Small intestine (tissue), 7 donors: ENCODE measurements around the gene GPR26. TPM values are rescaled to one million over a fixed set of nuclear protein-coding genes. Genes with fewer than 3 reads are reported as not detected.
"Not testable (repeated sequence)": the region's sequence is repeated elsewhere in the genome, so short reads cannot be mapped to it uniquely, and the experiment has no call there.

Experiments used
- DNase-seq, 2 donors: peaks; one replicate each; pipeline versions ENCODE4 v3.0.0 to v3.0.0-alpha.2; 2013
- FAIRE-seq: peaks from 2 replicates; lab custom pipeline; 2012; peaks lifted over from hg19 to GRCh38; lab: Jason Lieb, UNC
- H3K27ac ChIP-seq, 3 donors: one replicate each; pipeline ENCODE4 v1.5.1; 2013; ENCODE audit warnings: low read length in 2 of 3, mild to moderate bottlenecking in 2 of 3, control low read depth in 1 of 3, inconsistent platforms in 1 of 3, low read depth in 1 of 3, moderate library complexity in 1 of 3
- H3K27me3 ChIP-seq, 3 donors: one replicate each; pipeline ENCODE4 v1.6.1; 2013; ENCODE audit warnings: low read length in 3 of 3, inconsistent platforms in 1 of 3; ENCODE audit not compliant: control insufficient read depth in 3 of 3, insufficient read depth in 3 of 3
- H3K36me3 ChIP-seq, 3 donors: one replicate each; pipeline ENCODE4 v1.6.1; 2013; ENCODE audit warnings: low read length in 3 of 3, inconsistent platforms in 1 of 3, low read depth in 1 of 3, mild to moderate bottlenecking in 1 of 3, moderate library complexity in 1 of 3; ENCODE audit not compliant: control insufficient read depth in 3 of 3, insufficient read depth in 2 of 3
- H3K4me1 ChIP-seq, 3 donors: one replicate each; pipeline ENCODE4 v1.6.1; 2013; ENCODE audit warnings: low read length in 2 of 3, inconsistent platforms in 1 of 3, low read depth in 1 of 3, mild to moderate bottlenecking in 1 of 3, moderate library complexity in 1 of 3; ENCODE audit not compliant: control insufficient read depth in 3 of 3, insufficient read depth in 2 of 3
- H3K4me3 ChIP-seq, 3 donors: one replicate each; pipeline ENCODE4 v1.5.1; 2013; ENCODE audit warnings: low read length in 3 of 3, control low read depth in 1 of 3, inconsistent platforms in 1 of 3, low read depth in 1 of 3, mild to moderate bottlenecking in 1 of 3, moderate library complexity in 1 of 3
- H3K9me3 ChIP-seq, 2 donors: one replicate each; pipeline ENCODE4 v1.6.1; 2013; ENCODE audit warnings: low read depth in 1 of 2, low read length in 1 of 2; ENCODE audit not compliant: control insufficient read depth in 2 of 2, insufficient read depth in 1 of 2
- WGBS, 3 donors: extraction: QIAGEN DNeasy Blood & Tissue Kit; methylation state at CpG; one replicate each; pipeline ENCODE4 v1.1.7; 2013; 5-methylcytosine and 5-hydroxymethylcytosine counted together
- polyA plus RNA-seq, 4 donors: library from polyadenylated mRNA; stranded (reverse) in 3 of 4; unstranded in 1 of 4; fragments of 200-250 nt in 3 of 4; fragments of 120-200 nt in 1 of 4; gene quantifications; one replicate each; pipeline versions ENCODE4 v1.2.1 to v1.2.3, GENCODE V29; 2013
- donor health status: healthy with polysubstance abuse.
- donor health status: control.
- donor health status: control.
- donor health status: Bipolar disorder and iron deficiency.
- donor health status: healthy.

GPR26 gene
- polyA plus RNA-seq, 4 donors, result 0.10 TPM; not detected in 3

DNA sequence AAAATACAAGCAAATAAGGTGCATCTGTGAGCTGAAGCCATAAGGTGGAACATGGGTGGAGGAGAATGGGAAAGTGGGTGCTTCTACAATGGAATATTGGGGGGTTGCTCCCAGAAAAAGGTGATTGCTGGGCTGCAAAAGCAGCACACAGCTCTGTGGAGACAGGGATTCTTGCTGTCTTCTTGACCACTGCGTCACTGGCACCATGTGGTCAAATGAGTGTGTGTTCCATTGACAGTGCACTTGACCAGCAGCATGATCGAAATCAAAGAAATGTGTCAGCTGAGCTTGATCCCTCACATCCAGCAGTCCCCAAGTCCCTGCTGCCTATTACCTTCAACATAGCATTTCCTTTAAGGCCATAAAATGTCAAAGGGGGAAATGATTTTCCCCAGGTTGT, 56.2 kb downstream of the GPR26 start:
- Histone ChIP-seq H3K4me3 (no peak overlapping the region), H3K36me3 (no peaks in the 10 kb centered on the region), H3K27me3 (peaks cover 0 to 3% (median 0%) of the 10 kb centered on the region in 3 donors), H3K4me1 (no peaks in the 10 kb centered on the region), H3K27ac (no peak overlapping the region), H3K9me3 (peaks cover 0 to 5% of the 10 kb centered on the region in 2 donors)
- FAIRE-seq (no peak), DNase-seq (no peak)
- 86 to 95% (median 86%) methylated on average over 2 of the region's 2 CpGs for WGBS, 3 donors

DNA sequence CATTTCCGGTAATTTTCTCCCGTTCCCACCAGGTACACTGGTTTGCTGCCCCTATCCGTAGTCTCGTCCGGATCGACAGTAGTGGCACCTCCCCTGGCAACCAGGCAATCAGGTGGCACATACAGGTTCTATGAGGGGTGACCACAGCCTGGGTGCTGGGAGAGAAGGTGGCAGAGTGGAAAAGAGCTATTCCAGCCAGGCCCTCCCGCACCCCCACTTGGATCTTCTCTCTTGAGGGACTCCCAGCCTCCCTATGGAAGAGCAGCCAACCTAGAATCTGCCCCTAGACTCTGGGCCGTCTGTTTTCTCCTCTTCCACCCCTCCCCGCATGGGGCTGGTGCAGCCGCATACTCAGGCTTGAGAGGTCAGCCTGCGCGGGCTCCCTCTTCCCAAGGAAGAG, 58.6 kb downstream of the GPR26 start:
- Histone ChIP-seq H3K36me3 (no peaks in the 10 kb centered on the region), H3K4me3 (no peak overlapping the region), H3K27ac (no peak overlapping the region), H3K9me3 (no peaks in the 10 kb centered on the region), H3K4me1 (no peaks in the 10 kb centered on the region), H3K27me3 (peaks cover 0 to 3% (median 0%) of the 10 kb centered on the region in 3 donors)
- DNase-seq, result no peak
- WGBS, 3 donors, result 90 to 93% (median 93%) methylated on average over 12 of the region's 12 CpGs
- no peak for FAIRE-seq

DNA sequence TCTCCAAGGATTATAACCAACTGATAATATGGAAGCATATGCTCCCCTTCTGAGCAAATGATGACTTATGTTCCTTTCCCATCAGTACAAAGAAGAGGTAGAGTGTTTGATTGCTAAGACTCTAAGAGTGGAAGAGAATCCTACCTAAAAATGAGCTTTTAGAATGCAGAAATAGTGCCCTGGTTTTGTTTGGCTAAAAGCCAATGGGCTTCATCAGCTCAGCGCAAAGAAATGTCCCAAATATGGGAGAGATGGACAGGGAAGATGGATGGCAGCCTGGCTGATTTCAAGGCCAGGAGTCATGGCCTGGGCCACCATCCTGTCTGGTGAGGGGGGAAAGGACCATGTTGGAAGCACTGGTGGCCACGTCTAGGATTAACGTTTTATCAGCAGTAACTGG, 60.2 kb downstream of the GPR26 start:
- no peak overlapping the region for H3K27ac ChIP-seq
- no peak overlapping the region for H3K4me3 ChIP-seq
- H3K4me1 ChIP-seq, result no peaks in the 10 kb centered on the region
- DNase-seq (no peak), FAIRE-seq (no peak)
- H3K36me3 ChIP-seq, result no peaks in the 10 kb centered on the region
- H3K9me3 ChIP-seq, result peaks cover 0 to 3% of the 10 kb centered on the region in 2 donors
- WGBS, 3 donors, result 37 to 60% (median 56%) methylated on average over 3 of the region's 3 CpGs
- peaks cover 0 to 1% (median 0%) of the 10 kb centered on the region in 3 donors for H3K27me3 ChIP-seq

GRCh38 chr10:123726836-123727235, 60.7 kb downstream of the GPR26 start:
- Histone ChIP-seq H3K9me3 (peaks cover 0 to 3% of the 10 kb centered on the region in 2 donors), H3K4me1 (no peaks in the 10 kb centered on the region), H3K36me3 (no peaks in the 10 kb centered on the region), H3K27ac (no peak overlapping the region), H3K4me3 (no peak overlapping the region), H3K27me3 (no peaks in the 10 kb centered on the region)
- 70 to 89% (median 85%) methylated on average over 2 of the region's 2 CpGs for WGBS, 3 donors
- no peak for DNase-seq
- no peak for FAIRE-seq

DNA sequence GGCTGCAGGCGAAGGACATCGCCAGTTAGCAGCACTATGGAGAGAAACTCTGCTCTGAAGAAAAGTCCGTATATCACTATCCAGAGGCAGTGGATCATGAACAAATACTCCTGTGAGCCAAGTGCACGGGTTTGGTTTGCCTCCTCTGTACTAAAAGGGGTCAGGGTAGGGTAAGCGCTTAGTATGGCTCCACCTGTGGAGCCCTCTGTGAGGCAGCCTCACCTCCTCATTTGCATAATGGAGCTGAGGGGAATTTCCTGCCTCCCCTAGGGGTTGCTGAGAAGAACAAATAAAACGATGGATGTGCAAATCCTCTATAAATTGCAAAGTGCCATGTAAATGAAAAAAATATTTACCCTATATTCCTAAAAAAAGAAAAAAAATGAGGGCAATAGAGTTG, 63.4 kb downstream of the GPR26 start:
- WGBS, 3 donors, result 78 to 84% (median 79%) methylated on average over 6 of the region's 6 CpGs
- H3K27ac ChIP-seq, result no peak overlapping the region
- no peaks in the 10 kb centered on the region for H3K27me3 ChIP-seq
- peaks cover 0 to 3% of the 10 kb centered on the region in 2 donors for H3K9me3 ChIP-seq
- H3K4me1 ChIP-seq, result no peaks in the 10 kb centered on the region
- H3K36me3 ChIP-seq, result no peaks in the 10 kb centered on the region
- FAIRE-seq (no peak), DNase-seq (no peak)
- H3K4me3 ChIP-seq, result no peak overlapping the region

- H3K4me3 ChIP-seq, FAIRE-seq, H3K36me3 ChIP-seq, DNase-seq, H3K27me3 ChIP-seq, H3K4me1 ChIP-seq, H3K9me3 ChIP-seq, H3K27ac ChIP-seq: not testable (repeated sequence)
- 85 to 92% (median 90%) methylated on average over 4 of the region's 4 CpGs for WGBS, 3 donors
These were observed 70.8 kb downstream of the GPR26 start for GRCh38 chr10:123736917-123737316.

DNA sequence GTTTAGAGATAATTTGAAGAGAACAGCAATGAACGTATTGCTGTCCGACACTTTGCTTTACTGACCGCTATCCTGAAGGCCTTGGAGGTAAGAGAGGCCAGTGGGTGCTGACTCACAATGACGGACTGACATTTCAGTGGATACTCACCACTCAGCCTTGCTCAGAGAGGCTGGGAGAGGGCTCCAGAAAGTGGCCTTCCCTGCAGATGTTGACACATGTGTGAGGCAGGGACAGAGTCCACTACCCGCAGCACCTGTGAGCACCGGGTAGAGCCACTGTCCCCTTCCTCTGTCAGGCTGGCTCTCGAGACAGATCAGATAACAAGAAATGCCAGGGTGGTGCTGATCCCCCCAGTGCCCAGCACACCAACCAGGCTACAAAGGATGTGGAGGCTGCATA, 75.0 kb downstream of the GPR26 start:
- FAIRE-seq (no peak), DNase-seq (no peak)
- Histone ChIP-seq H3K4me3 (no peak overlapping the region), H3K4me1 (no peaks in the 10 kb centered on the region), H3K27me3 (no peaks in the 10 kb centered on the region), H3K36me3 (peaks cover 0 to 3% (median 0%) of the 10 kb centered on the region in 3 donors), H3K27ac (no peak overlapping the region), H3K9me3 (peaks cover 0 to 2% of the 10 kb centered on the region in 2 donors)
- 50 to 58% (median 57%) methylated on average over 7 of the region's 7 CpGs for whole genome bisulfite sequencing, 3 donors

DNA sequence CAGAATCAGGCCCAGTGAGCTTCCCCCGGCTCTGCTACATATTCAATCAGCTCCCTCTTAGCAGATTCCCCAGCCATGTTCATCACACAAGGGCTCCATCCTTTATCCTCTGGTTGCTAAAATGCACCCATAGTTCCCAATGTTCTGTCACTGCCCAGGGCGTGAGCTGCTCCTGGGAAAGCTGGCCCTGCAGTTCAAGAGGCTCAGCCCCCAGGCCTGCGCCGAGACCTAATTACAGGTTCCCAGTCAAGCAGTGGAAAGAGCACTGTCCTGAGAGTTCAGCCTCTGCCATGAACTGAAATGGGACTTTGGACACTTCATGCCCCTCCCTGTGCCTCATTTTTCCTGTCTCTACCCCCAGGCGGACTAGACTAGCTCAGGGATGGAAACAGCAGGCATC, 75.6 kb downstream of the GPR26 start:
- WGBS, 3 donors, result 83 to 86% (median 83%) methylated on average over 5 of the region's 5 CpGs
- peaks cover 0 to under 1% (median 0%) of the 10 kb centered on the region in 3 donors for H3K27me3 ChIP-seq

More for the DNA sequence above, 75.6 kb downstream of the GPR26 start:
- no peak for FAIRE-seq
- no peak for DNase-seq
- no peaks in the 10 kb centered on the region for H3K4me1 ChIP-seq
- H3K27ac ChIP-seq, result no peak overlapping the region
- H3K9me3 ChIP-seq, result peaks cover 0 to 2% of the 10 kb centered on the region in 2 donors
- H3K4me3 ChIP-seq, result no peak overlapping the region
- H3K36me3 ChIP-seq, result peaks cover 0 to 6% (median 0%) of the 10 kb centered on the region in 3 donors
